ENCODE results near the gene PON2. TPM values are rescaled to one million over a fixed set of nuclear protein-coding genes. Genes with fewer than 3 reads are reported as not detected.

The PON2 gene
- total and polyA plus RNA-seq, 10 of the 15 experiments (the other 5 are each of a cell fraction or from before 2014, with no cell fraction given), result 22.9 to 127 (median 46.1) TPM

DNA sequence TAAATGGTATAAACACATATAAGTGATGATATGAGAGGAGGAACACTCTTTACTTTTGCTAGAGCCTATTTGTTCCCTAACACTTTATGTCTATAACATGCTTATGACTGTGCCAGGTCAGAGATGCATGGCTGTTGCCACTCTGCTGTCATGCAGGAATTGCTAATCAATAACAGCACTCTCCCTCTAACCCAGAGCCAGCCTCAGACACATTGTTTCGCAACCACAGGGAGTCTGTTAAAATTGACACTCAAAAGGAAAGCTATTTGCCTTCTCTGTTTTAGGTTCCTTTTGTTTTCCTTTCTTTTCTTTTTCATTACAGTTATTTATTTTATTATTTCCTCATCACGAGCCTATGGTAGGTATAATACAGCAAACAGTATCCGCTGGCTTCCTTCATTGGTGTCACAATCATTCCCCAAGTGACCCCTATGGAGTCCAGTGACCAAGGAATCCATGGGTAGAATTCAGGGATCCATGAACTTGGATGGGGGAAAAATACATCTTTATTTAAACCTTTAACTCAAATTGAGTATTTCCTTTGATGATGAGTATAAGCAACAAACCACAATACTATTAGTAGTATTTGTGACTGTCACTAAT is 6.8 kb downstream of the PON2 start:
- no peak overlapping the region for H2AFZ ChIP-seq (ENCODE audit: control insufficient read depth, low read depth, low read length)
- no peaks in the 10 kb centered on the region; a peak in 1 of 4 replicates for H3K36me3 ChIP-seq (ENCODE audit: control insufficient read depth in 2 of 2, insufficient read depth in 2 of 2, low read length in 1 of 2)
- ATAC-seq (no peak), DNase-seq (ENCODE audit: low read depth, low spot score) (no peak), FAIRE-seq (no peak)
- CTCF ChIA-PET, result interaction anchor here (0.6 to 2.4 kb wide), 8 partner anchors 9 to 979 kb away, joined by 3 to 15 read pairs (median 3); no protein-coding TSS in a partner anchor
- intact Hi-C loops (cut with micrococcal nuclease; ENCODE audit: unreplicated experiment) (no loop called here), in situ Hi-C loops (cut with MboI) (no loop called here)
- H3K79me2 ChIP-seq (ENCODE audit: control insufficient read depth, insufficient read depth, low read length), result no peaks in the 10 kb centered on the region
- no peaks in the 10 kb centered on the region for H3K4me1 ChIP-seq (ENCODE audit: control insufficient read depth, insufficient read depth, low read length)
- H3K9me3 ChIP-seq (replicated peaks; ENCODE audit: control insufficient read depth, insufficient read depth, low read length), result no peaks in the 10 kb centered on the region; the same call in 2 of the 3 replicates
- no peak overlapping the region for H3K4me2 ChIP-seq (ENCODE audit: control insufficient read depth, insufficient read depth)
- WGBS (ENCODE audit: insufficient coverage, insufficient replicate concordance, low lambda C conversion rate, missing lambda C conversion rate), result 62% methylated on average over 3 of the region's 3 CpGs
- H4K20me1 ChIP-seq (ENCODE audit: control insufficient read depth, insufficient read depth), result no peaks in the 10 kb centered on the region
- SMC1A ChIA-PET (ENCODE audit: uncharacterized antibody, unreplicated experiment), result interaction anchor here (0.6 to 3.4 kb wide), 15 partner anchors 9 to 261 kb away, joined by 3 to 15 read pairs (median 4); no protein-coding TSS in a partner anchor
- RAD21 ChIA-PET (ENCODE audit: unreplicated experiment), result interaction anchor here (0.9 to 2.0 kb wide), 7 partner anchors 17 to 260 kb away, joined by 3 to 15 read pairs (median 4); no protein-coding TSS in a partner anchor
- no peak overlapping the region for H3K27ac ChIP-seq (ENCODE audit: control insufficient read depth, insufficient read depth)
- BruUV-seq (replicated peaks), result no TSS peak
- H3K9ac ChIP-seq (ENCODE audit: control insufficient read depth, insufficient read depth, low read length), result no peak overlapping the region
- POLR2A ChIA-PET, result interaction anchor here (0.7 to 1.2 kb wide), 3 partner anchors 8 to 22 kb away, joined by 3 to 5 read pairs (median 3); no protein-coding TSS in a partner anchor
- TF ChIP-seq POU2F2 (IDR thresholded peaks at IDR 0.05; ENCODE audit: borderline replicate concordance, low read depth, low read length) (no peak), SREBF1 (IDR thresholded peaks at IDR 0.05; ENCODE audit: low read length) (no peak), HDGF (IDR thresholded peaks at IDR 0.05) (no peak), HDAC6 (IDR thresholded peaks at IDR 0.05; ENCODE audit: unreplicated experiment) (no peak), MXI1 (IDR thresholded peaks at IDR 0.05; ENCODE audit: low read depth, low read length) (no peak), BCL11A (IDR thresholded peaks at IDR 0.05; ENCODE audit: low read depth, low read length) (no peak), KLF5 (IDR thresholded peaks at IDR 0.05; ENCODE audit: partially characterized antibody) (no peak), WRNIP1 (IDR thresholded peaks at IDR 0.05; ENCODE audit: borderline replicate concordance, low read depth, low read length) (no peak), PAX5 (IDR thresholded peaks at IDR 0.05; ENCODE audit: borderline replicate concordance, low read depth, low read length) (no peak), RCOR1 (conservative IDR thresholded peaks at IDR 0.05; ENCODE audit: low read depth, low read length) (no peak)
- TF ChIP-seq, protein P1, sequence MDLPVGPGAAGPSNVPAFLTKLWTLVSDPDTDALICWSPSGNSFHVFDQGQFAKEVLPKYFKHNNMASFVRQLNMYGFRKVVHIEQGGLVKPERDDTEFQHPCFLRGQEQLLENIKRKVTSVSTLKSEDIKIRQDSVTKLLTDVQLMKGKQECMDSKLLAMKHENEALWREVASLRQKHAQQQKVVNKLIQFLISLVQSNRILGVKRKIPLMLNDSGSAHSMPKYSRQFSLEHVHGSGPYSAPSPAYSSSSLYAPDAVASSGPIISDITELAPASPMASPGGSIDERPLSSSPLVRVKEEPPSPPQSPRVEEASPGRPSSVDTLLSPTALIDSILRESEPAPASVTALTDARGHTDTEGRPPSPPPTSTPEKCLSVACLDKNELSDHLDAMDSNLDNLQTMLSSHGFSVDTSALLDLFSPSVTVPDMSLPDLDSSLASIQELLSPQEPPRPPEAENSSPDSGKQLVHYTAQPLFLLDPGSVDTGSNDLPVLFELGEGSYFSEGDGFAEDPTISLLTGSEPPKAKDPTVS (IDR thresholded peaks at IDR 0.05; ENCODE audit: low read depth, low read length), result no peak
- TF ChIP-seq, protein P2, sequence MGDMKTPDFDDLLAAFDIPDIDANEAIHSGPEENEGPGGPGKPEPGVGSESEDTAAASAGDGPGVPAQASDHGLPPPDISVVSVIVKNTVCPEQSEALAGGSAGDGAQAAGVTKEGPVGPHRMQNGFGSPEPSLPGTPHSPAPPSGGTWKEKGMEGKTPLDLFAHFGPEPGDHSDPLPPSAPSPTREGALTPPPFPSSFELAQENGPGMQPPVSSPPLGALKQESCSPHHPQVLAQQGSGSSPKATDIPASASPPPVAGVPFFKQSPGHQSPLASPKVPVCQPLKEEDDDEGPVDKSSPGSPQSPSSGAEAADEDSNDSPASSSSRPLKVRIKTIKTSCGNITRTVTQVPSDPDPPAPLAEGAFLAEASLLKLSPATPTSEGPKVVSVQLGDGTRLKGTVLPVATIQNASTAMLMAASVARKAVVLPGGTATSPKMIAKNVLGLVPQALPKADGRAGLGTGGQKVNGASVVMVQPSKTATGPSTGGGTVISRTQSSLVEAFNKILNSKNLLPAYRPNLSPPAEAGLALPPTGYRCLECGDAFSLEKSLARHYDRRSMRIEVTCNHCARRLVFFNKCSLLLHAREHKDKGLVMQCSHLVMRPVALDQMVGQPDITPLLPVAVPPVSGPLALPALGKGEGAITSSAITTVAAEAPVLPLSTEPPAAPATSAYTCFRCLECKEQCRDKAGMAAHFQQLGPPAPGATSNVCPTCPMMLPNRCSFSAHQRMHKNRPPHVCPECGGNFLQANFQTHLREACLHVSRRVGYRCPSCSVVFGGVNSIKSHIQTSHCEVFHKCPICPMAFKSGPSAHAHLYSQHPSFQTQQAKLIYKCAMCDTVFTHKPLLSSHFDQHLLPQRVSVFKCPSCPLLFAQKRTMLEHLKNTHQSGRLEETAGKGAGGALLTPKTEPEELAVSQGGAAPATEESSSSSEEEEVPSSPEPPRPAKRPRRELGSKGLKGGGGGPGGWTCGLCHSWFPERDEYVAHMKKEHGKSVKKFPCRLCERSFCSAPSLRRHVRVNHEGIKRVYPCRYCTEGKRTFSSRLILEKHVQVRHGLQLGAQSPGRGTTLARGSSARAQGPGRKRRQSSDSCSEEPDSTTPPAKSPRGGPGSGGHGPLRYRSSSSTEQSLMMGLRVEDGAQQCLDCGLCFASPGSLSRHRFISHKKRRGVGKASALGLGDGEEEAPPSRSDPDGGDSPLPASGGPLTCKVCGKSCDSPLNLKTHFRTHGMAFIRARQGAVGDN (IDR thresholded peaks at IDR 0.05), result no peak
- H3K4me3 ChIP-seq, result no peak overlapping the region
- H3K27me3 ChIP-seq (replicated peaks in 1 of 2; ENCODE audit: control insufficient read depth in 2 of 2, insufficient read depth in 2 of 2, low read length in 1 of 2), result no peaks in the 10 kb centered on the region
